ENCODE measurements around the gene KPTN. TPM values are rescaled to one million over a fixed set of nuclear protein-coding genes. Genes with fewer than 3 reads are reported as not detected.

KPTN gene
- total and polyA plus RNA-seq, 2 of the 8 experiments (the other 6 are each of a cell fraction or from before 2014, with no cell fraction given): 23.6 to 31.3 TPM

- TF ChIP-seq NANOG (IDR thresholded peaks at IDR 0.05; ENCODE audit: insufficient read depth, low read depth, low read length, poor library complexity, severe bottlenecking) (no peak), SIX5 (IDR thresholded peaks at IDR 0.05; ENCODE audit: low read depth, low read length) (no peak), POLR2AphosphoS5 (IDR thresholded peaks at IDR 0.05; ENCODE audit: low read depth, low read length) (peak; percentile 56; the same call in 1 of the 2 replicates), EP300 (IDR thresholded peaks at IDR 0.05; ENCODE audit: borderline replicate concordance in 1 of 2, low read depth in 2 of 2, low read length in 2 of 2) (no peak), E2F6 (IDR thresholded peaks at IDR 0.05) (peak; percentile 89), NRF1 (IDR thresholded peaks at IDR 0.05; ENCODE audit: low read depth, low read length) (no peak), POLR2A (IDR thresholded peaks at IDR 0.05; ENCODE audit: control extremely low read depth in 1 of 2, low read depth in 2 of 2, low read length in 2 of 2) (peak in 1 of 2 experiments; percentile 55; a peak in 2 of 3 replicates), SP1 (IDR thresholded peaks at IDR 0.05; ENCODE audit: low read depth, low read length) (no peak), SAP30 (IDR thresholded peaks at IDR 0.05; ENCODE audit: insufficient read depth, insufficient replicate concordance, low read length) (no peak), BCL11A (IDR thresholded peaks at IDR 0.05; ENCODE audit: low read depth in 2 of 2, low read length in 2 of 2) (no peak), TAF7 (optimal IDR thresholded peaks at IDR 0.05; ENCODE audit: borderline replicate concordance, low read depth, low read length) (no peak), TEAD4 (IDR thresholded peaks at IDR 0.05; ENCODE audit: low read depth, low read length) (no peak), EGR1 (IDR thresholded peaks at IDR 0.05; ENCODE audit: borderline replicate concordance, low read depth, low read length) (no peak), POU5F1 (IDR thresholded peaks at IDR 0.05; ENCODE audit: low read depth, low read length) (no peak), CTCF (IDR thresholded peaks at IDR 0.05; ENCODE audit: control extremely low read depth in 1 of 3, insufficient read depth in 1 of 3, low read depth in 1 of 3, low read length in 3 of 3) (peak in 1 of 3 experiments; percentile 32; a peak in 2 of 4 replicates), TAF1 (IDR thresholded peaks at IDR 0.05; ENCODE audit: low read depth, low read length) (no peak), SP4 (IDR thresholded peaks at IDR 0.05; ENCODE audit: low read length) (no peak), MAX (IDR thresholded peaks at IDR 0.05) (peak; percentile 96), ZNF274 (IDR thresholded peaks at IDR 0.05; ENCODE audit: borderline replicate concordance, extremely low read depth, low read length) (no peak), ATF3 (IDR thresholded peaks at IDR 0.05; ENCODE audit: insufficient read depth, low read depth, low read length) (no peak)
Observed at GRCh38 chr19:47430041-47430802, 53.8 kb downstream of the KPTN start (continued).

All from H1 (cell line).